H1 (cell line): ENCODE measurements around the gene SLC24A4.

Source experiments
- CEBPB ChIP-seq: IDR thresholded peaks from 2 replicates; pipeline ENCODE4 v1.6.1; 2012; ENCODE audit warnings: low read depth, low read length
- CTCF ChIP-seq, 3 experiments: IDR thresholded peaks; 1 replicate in 2 of 3; 2 replicates in 1 of 3; pipeline versions ENCODE4 v1.5.1 to v1.6.1; 2011; ENCODE audit warnings: low read length in 3 of 3, mild to moderate bottlenecking in 3 of 3, inconsistent platforms in 2 of 3, low read depth in 1 of 3, moderate library complexity in 1 of 3; ENCODE audit not compliant: insufficient read depth in 1 of 3; ENCODE audit errors: control extremely low read depth in 1 of 3
- EP300 ChIP-seq, 2 experiments: IDR thresholded peaks; 1 replicate in 1 of 2; 2 replicates in 1 of 2; pipeline ENCODE4 v1.6.1; 2011 to 2012; ENCODE audit warnings: low read depth in 2 of 2, low read length in 2 of 2, mild to moderate bottlenecking in 2 of 2, borderline replicate concordance in 1 of 2, inconsistent platforms in 1 of 2, moderate library complexity in 1 of 2
- EZH2 ChIP-seq: fragments of 200-600 bp; sonication (generic); IDR thresholded peaks from 2 replicates; pipeline ENCODE4 v1.7.1; 2012; ENCODE audit warnings: low read depth, mild to moderate bottlenecking, moderate library complexity, low read length, inconsistent platforms; ENCODE audit not compliant: severe bottlenecking
- KDM1A ChIP-seq: fragments of 200-600, 300-600 bp; sonication (generic); IDR thresholded peaks from 2 replicates; pipeline ENCODE4 v1.7.1; 2016; ENCODE audit warnings: mild to moderate bottlenecking, low read length, borderline replicate concordance
- POLR2A ChIP-seq, 2 experiments: IDR thresholded peaks; 1 replicate in 1 of 2; 2 replicates in 1 of 2; pipeline ENCODE4 v1.6.1; 2011; ENCODE audit warnings: low read depth in 2 of 2, low read length in 2 of 2, mild to moderate bottlenecking in 2 of 2; ENCODE audit errors: control extremely low read depth in 1 of 2
- SP1 ChIP-seq: IDR thresholded peaks from 2 replicates; pipeline ENCODE4 v1.6.1; 2011; ENCODE audit warnings: low read depth, low read length
- TAF1 ChIP-seq: IDR thresholded peaks from 2 replicates; pipeline ENCODE4 v1.6.1; 2011; ENCODE audit warnings: mild to moderate bottlenecking, low read depth, low read length
- USF2 ChIP-seq: IDR thresholded peaks from 2 replicates; pipeline ENCODE4 v1.6.1; 2011; ENCODE audit warnings: low read length, improper control_type of control experiment
- YY1 ChIP-seq: IDR thresholded peaks from 2 replicates; pipeline ENCODE4 v1.6.1; 2011; ENCODE audit warnings: low read depth, mild to moderate bottlenecking, low read length

GRCh38 chr14:92294506-92294905 is 28.5 kb upstream of the SLC24A4 start:
- TF ChIP-seq EP300 (IDR thresholded peaks at IDR 0.05; ENCODE audit: borderline replicate concordance in 1 of 2, low read depth in 2 of 2, low read length in 2 of 2): no peak
- TF ChIP-seq POLR2A (IDR thresholded peaks at IDR 0.05; ENCODE audit: control extremely low read depth in 1 of 2, low read depth in 2 of 2, low read length in 2 of 2): no peak
- TF ChIP-seq EZH2: no peak
- no peak for TF ChIP-seq KDM1A
- no peak for TF ChIP-seq CTCF (IDR thresholded peaks at IDR 0.05; ENCODE audit: control extremely low read depth in 1 of 3, insufficient read depth in 1 of 3, low read depth in 1 of 3, low read length in 3 of 3)
- TF ChIP-seq USF2: no peak; the same call in 1 of the 2 replicates
- TF ChIP-seq YY1: no peak
- no peak for TF ChIP-seq CEBPB
- no peak for TF ChIP-seq TAF1
- no peak for TF ChIP-seq SP1
